ENCODE results near the gene MAPRE2.
"Not testable (repeated sequence)": the region's sequence is repeated elsewhere in the genome, so short reads cannot be mapped to it uniquely, and the experiment has no call there.

MAPRE2 gene

GRCh38 chr18:35163014-35163539 lies 121.9 kb downstream of the MAPRE2 start:
- DNase-seq (ENCODE audit: low read depth) = peak; percentile 26
- TF ChIP-seq CTCF (conservative IDR thresholded peaks at IDR 0.05; ENCODE audit: low read depth, low read length) = no peak
- H3K4me3 ChIP-seq (ENCODE audit: low read depth, low read length) = no peak overlapping the region

GRCh38 chr18:35163721-35164120 lies 122.5 kb downstream of the MAPRE2 start:
- H3K4me3 ChIP-seq (ENCODE audit: low read depth, low read length) = no peak overlapping the region
- TF ChIP-seq CTCF (conservative IDR thresholded peaks at IDR 0.05; ENCODE audit: low read depth, low read length) = no peak
- no peak for DNase-seq (ENCODE audit: low read depth)

GRCh38 chr18:35164133-35164532 lies 122.9 kb downstream of the MAPRE2 start:
- H3K4me3 ChIP-seq (ENCODE audit: low read depth, low read length) = no peak overlapping the region
- no peak for DNase-seq (ENCODE audit: low read depth)
- no peak for TF ChIP-seq CTCF (conservative IDR thresholded peaks at IDR 0.05; ENCODE audit: low read depth, low read length)

GRCh38 chr18:35167332-35167731 lies 126.1 kb downstream of the MAPRE2 start:
- TF ChIP-seq CTCF (conservative IDR thresholded peaks at IDR 0.05; ENCODE audit: low read depth, low read length) = no peak
- H3K4me3 ChIP-seq (ENCODE audit: low read depth, low read length) = no peak overlapping the region
- no peak for DNase-seq (ENCODE audit: low read depth)

GRCh38 chr18:35167857-35168256 lies 126.6 kb downstream of the MAPRE2 start:
- no peak overlapping the region for H3K4me3 ChIP-seq (ENCODE audit: low read depth, low read length)
- TF ChIP-seq CTCF (conservative IDR thresholded peaks at IDR 0.05; ENCODE audit: low read depth, low read length) = no peak
- DNase-seq (ENCODE audit: low read depth) = no peak

DNA sequence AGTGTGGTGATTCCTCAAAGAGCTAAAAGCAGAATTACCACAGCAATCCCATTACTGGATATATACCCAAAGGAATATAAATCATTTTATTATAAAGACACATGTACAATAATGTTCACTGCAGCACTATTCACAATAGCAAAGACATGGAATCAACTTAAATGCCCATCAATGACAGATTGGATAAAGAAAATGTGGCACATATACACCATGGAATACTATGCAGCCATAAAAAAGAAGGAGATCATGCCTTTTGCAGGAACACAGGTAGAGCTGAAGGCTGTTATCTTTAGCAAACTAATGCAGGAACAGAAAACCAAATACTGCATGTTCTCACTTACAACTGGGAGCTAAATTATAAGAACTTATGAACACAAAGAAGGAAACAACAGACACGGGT lies 129.1 kb downstream of the MAPRE2 start:
- not testable (repeated sequence) for DNase-seq (ENCODE audit: low read depth)

DNA sequence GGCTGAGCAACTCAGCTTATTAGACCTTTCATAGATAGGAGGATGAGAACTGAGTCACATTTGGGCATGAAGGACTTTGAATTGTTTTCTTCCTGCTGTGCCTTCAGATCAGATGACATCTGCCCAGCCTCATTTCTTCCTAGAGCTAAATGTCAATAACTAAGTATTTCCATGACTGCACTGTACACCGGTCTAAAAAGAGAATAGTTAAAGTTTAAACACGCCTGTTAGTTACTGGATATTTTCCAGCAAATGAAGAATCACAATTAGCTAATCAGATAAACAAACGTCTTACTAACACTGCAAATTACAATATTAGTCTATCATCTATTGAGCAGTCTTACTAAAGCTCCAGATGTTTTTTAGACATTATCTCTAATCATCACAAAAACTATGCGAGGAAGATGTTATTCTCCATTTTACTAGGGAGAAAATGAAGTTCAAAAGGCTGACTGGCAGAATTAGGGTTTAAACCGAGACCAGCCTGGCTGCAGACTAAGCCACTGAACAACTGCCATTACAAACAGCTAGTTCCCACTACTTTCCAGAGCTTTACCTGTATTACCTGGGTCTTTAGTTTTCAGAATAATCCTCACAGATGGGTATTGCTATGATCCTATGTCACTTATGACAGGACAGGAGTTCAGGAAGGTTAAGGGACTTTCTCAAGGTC lies 130.2 kb downstream of the MAPRE2 start:
- no peak overlapping the region for H3K4me3 ChIP-seq (ENCODE audit: low read depth, low read length)
- no peak for TF ChIP-seq CTCF (conservative IDR thresholded peaks at IDR 0.05; ENCODE audit: low read depth, low read length)
- peak; percentile 58 for DNase-seq (ENCODE audit: low read depth)

More for the DNA sequence above, 129.1 kb downstream of the MAPRE2 start:
- not testable (repeated sequence) for H3K4me3 ChIP-seq (ENCODE audit: low read depth, low read length)

Data from choroid plexus epithelial cell (primary cell).